HepG2 (cell line): ENCODE measurements around the gene PCNA. TPM values are rescaled to one million over a fixed set of nuclear protein-coding genes. Genes with fewer than 3 reads are reported as not detected.

Experiments
- ETV6 ChIP-seq: sonication (generic); formaldehyde crosslinking; conservative IDR thresholded peaks from 2 replicates; pipeline ENCODE4 v1.4.0; 2020; ENCODE audit warnings: missing genetic modification reagents
- ISX ChIP-seq: sonication (generic); formaldehyde crosslinking; conservative IDR thresholded peaks from 2 replicates; pipeline ENCODE4 v1.5.0; 2020; ENCODE audit warnings: missing genetic modification reagents
- JUND ChIP-seq: sonication (generic); formaldehyde crosslinking; IDR thresholded peaks from 2 replicates; pipeline ENCODE4 v1.8.0; 2022; ENCODE audit warnings: mild to moderate bottlenecking, missing genetic modification reagents
- KAT2B ChIP-seq: fragments of 150-350 bp; IDR thresholded peaks from 2 replicates; pipeline ENCODE4 v1.6.1; 2014; ENCODE audit warnings: low read depth, low read length, borderline replicate concordance
- KDM2A ChIP-seq: sonication (generic); formaldehyde crosslinking; IDR thresholded peaks from 2 replicates; pipeline ENCODE4 v1.4.0; 2020; ENCODE audit warnings: low read depth, missing genetic modification reagents, borderline replicate concordance
- NAIF1 ChIP-seq: sonication (generic); formaldehyde crosslinking; IDR thresholded peaks from 2 replicates; pipeline ENCODE4 v1.5.0; 2020; ENCODE audit warnings: mild to moderate bottlenecking, missing genetic modification reagents, borderline replicate concordance
- ZBTB8A ChIP-seq: sonication (generic); formaldehyde crosslinking; IDR thresholded peaks from 2 replicates; pipeline ENCODE4 v1.4.0; 2020; ENCODE audit warnings: mild to moderate bottlenecking, low read depth, missing genetic modification reagents, borderline replicate concordance
- ZNF431 ChIP-seq: sonication (generic); formaldehyde crosslinking; IDR thresholded peaks from 2 replicates; pipeline ENCODE4 v1.9.0; 2022; ENCODE audit warnings: missing genetic modification reagents, low read depth, mild to moderate bottlenecking, borderline replicate concordance
- ZNF781 ChIP-seq: sonication (generic); formaldehyde crosslinking; IDR thresholded peaks from 2 replicates; pipeline ENCODE4 v1.5.1; 2020; ENCODE audit warnings: borderline replicate concordance, mild to moderate bottlenecking, missing genetic modification reagents; ENCODE audit errors: not compliant biosample characterization
- polyA plus RNA-seq, 8 experiments: library from polyadenylated mRNA; depleted of rRNA in 3 of 8; stranded (reverse) in 7 of 8; unstranded in 1 of 8; fragments of >200 nt; fragmentation: Illumina TruSeq in 4 of 8; extraction: Trizol in 4 of 8; gene quantifications; 2 replicates each; pipeline versions ENCODE4 v1.2.1 to v1.2.3, GENCODE V29; 2011 to 2016; ENCODE audit warnings: low read depth in 4 of 8, missing spikeins in 1 of 8, mixed read lengths in 1 of 8; ENCODE audit not compliant: insufficient read depth in 1 of 8
- total RNA-seq, 5 experiments: library from RNA; depleted of rRNA; stranded (reverse); fragments of >200 nt; fragmentation: Illumina TruSeq; extraction: Trizol; gene quantifications; 2 replicates each; pipeline ENCODE4 v1.2.3, GENCODE V29; 2016; ENCODE audit warnings: low read depth in 1 of 5
- TF ChIP-seq, protein P1 (sequence below): IDR thresholded peaks from 2 replicates; pipeline ENCODE4 v1.6.1; 2018; ENCODE audit warnings: missing genetic modification reagents, mild to moderate bottlenecking, missing compliant biosample characterization
- TF ChIP-seq, protein P2 (sequence below): sonication (generic); formaldehyde crosslinking; IDR thresholded peaks from 2 replicates; pipeline ENCODE4 v1.4.0; 2020; ENCODE audit warnings: missing genetic modification reagents
- TF ChIP-seq, protein P3 (sequence below): sonication (generic); formaldehyde crosslinking; IDR thresholded peaks from 2 replicates; pipeline ENCODE4 v1.5.1; 2020; ENCODE audit warnings: mild to moderate bottlenecking, missing genetic modification reagents, moderate library complexity

PCNA gene
- total and polyA plus RNA-seq, 2 of the 13 experiments (the other 11 are each of a cell fraction or from before 2014, with no cell fraction given): 229 to 655 TPM

DNA sequence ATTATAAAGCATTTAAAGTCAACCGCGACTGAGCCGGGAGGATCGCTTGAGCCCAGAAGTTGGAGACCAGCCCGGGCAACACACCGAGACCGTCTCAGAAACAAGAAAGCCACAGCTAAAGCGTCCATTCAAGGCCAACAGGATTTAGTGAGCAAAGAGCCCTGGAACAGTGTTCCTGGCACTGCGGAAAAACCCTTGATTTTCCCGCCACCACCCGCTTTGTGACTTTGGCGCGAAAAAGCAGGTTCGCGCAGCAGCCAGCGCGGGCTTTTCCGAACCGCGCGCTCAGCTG lies 669 bp downstream of the PCNA start (continued):
- TF ChIP-seq NAIF1 (CRISPR knock-in tag): no peak
- TF ChIP-seq, protein P1, sequence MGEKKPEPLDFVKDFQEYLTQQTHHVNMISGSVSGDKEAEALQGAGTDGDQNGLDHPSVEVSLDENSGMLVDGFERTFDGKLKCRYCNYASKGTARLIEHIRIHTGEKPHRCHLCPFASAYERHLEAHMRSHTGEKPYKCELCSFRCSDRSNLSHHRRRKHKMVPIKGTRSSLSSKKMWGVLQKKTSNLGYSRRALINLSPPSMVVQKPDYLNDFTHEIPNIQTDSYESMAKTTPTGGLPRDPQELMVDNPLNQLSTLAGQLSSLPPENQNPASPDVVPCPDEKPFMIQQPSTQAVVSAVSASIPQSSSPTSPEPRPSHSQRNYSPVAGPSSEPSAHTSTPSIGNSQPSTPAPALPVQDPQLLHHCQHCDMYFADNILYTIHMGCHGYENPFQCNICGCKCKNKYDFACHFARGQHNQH: no peak
- TF ChIP-seq KAT2B: no peak
- peak; percentile 99 for TF ChIP-seq ISX (CRISPR knock-in tag)
- TF ChIP-seq, protein P2, sequence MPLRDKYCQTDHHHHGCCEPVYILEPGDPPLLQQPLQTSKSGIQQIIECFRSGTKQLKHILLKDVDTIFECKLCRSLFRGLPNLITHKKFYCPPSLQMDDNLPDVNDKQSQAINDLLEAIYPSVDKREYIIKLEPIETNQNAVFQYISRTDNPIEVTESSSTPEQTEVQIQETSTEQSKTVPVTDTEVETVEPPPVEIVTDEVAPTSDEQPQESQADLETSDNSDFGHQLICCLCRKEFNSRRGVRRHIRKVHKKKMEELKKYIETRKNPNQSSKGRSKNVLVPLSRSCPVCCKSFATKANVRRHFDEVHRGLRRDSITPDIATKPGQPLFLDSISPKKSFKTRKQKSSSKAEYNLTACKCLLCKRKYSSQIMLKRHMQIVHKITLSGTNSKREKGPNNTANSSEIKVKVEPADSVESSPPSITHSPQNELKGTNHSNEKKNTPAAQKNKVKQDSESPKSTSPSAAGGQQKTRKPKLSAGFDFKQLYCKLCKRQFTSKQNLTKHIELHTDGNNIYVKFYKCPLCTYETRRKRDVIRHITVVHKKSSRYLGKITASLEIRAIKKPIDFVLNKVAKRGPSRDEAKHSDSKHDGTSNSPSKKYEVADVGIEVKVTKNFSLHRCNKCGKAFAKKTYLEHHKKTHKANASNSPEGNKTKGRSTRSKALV (CRISPR knock-in tag): peak; percentile 84; the same call in 1 of the 2 replicates
- no peak for TF ChIP-seq ZNF431
- TF ChIP-seq ETV6 (CRISPR knock-in tag): peak; percentile 99
- TF ChIP-seq ZBTB8A (CRISPR knock-in tag): peak; percentile 97; the same call in 1 of the 2 replicates
- TF ChIP-seq, protein P3, sequence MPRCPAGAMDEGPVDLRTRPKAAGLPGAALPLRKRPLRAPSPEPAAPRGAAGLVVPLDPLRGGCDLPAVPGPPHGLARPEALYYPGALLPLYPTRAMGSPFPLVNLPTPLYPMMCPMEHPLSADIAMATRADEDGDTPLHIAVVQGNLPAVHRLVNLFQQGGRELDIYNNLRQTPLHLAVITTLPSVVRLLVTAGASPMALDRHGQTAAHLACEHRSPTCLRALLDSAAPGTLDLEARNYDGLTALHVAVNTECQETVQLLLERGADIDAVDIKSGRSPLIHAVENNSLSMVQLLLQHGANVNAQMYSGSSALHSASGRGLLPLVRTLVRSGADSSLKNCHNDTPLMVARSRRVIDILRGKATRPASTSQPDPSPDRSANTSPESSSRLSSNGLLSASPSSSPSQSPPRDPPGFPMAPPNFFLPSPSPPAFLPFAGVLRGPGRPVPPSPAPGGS (CRISPR knock-in tag): peak; percentile 99; the same call in 1 of the 2 replicates
- TF ChIP-seq ZNF781 (CRISPR knock-in tag): no peak
- TF ChIP-seq JUND: no peak
- TF ChIP-seq KDM2A (CRISPR knock-in tag): no peak
